HEK293 (cell line): Measurements from ENCODE around the gene STIM2.

Experiments used
- CTCF ChIA-PET: fragments of 350-600 bp; formaldehyde crosslinking; extraction: SDS; loops from one replicate; lab custom pipeline; 2021; ENCODE audit warnings: antibody characterized with exemption; lab: Yijun Ruan, JAX
- POLR2A ChIA-PET: fragments of 300-600 bp; formaldehyde crosslinking; extraction: SDS; loops from one replicate; lab custom pipeline; 2020; ENCODE audit warnings: antibody characterized with exemption, inconsistent platforms; lab: Yijun Ruan, JAX
- H3K27ac ChIP-seq: fragments of 200-500 bp; sonication (Bioruptor generic); 2 replicates; pipeline ENCODE4 v1.5.1; 2014; ENCODE audit warnings: low read depth, low read length, control low read depth, inconsistent platforms; ENCODE audit errors: extremely low read depth
- H3K36me3 ChIP-seq, 2 experiments: fragments of 200-500 bp in 1 of 2; sonication (Bioruptor generic) in 1 of 2; 1 replicate in 1 of 2; 2 replicates in 1 of 2; pipeline ENCODE4 v1.5.1; 2014 to 2017; ENCODE audit warnings: inconsistent platforms in 2 of 2, low read length in 2 of 2; ENCODE audit not compliant: control insufficient read depth in 2 of 2, insufficient read depth in 1 of 2
- H3K4me1 ChIP-seq: fragments of 200-500 bp; sonication (Bioruptor generic); 2 replicates; pipeline ENCODE4 v1.5.1; 2014; ENCODE audit warnings: mild to moderate bottlenecking, low read length, inconsistent platforms; ENCODE audit not compliant: control insufficient read depth, insufficient read depth
- H3K4me3 ChIP-seq: 2 replicates; pipeline ENCODE4 v1.5.1; 2011; ENCODE audit warnings: low read depth, mild to moderate bottlenecking, control low read depth, low read length, moderate library complexity
- H3K9me3 ChIP-seq: fragments of 200-500 bp; sonication (Bioruptor generic); 2 replicates; pipeline ENCODE4 v1.5.1; 2014; ENCODE audit warnings: low read depth, low read length, inconsistent platforms; ENCODE audit not compliant: control insufficient read depth, insufficient read depth
- MZF1 ChIP-seq: fragments of 450-650 bp; formaldehyde crosslinking; IDR thresholded peaks from 2 replicates; pipeline ENCODE4 v1.5.1; 2017; ENCODE audit warnings: missing biosample characterization, missing genetic modification characterization, borderline replicate concordance
- SP7 ChIP-seq: fragments of 450-650 bp; formaldehyde crosslinking; IDR thresholded peaks from 2 replicates; pipeline ENCODE4 v1.5.1; 2016; ENCODE audit warnings: missing biosample characterization, missing genetic modification characterization
- YY1 ChIP-seq: fragments of 450-650 bp; formaldehyde crosslinking; IDR thresholded peaks from 2 replicates; pipeline ENCODE4 v1.5.1; 2018; ENCODE audit warnings: missing biosample characterization, missing genetic modification characterization
- ZBTB48 ChIP-seq: fragments of 450-650 bp; formaldehyde crosslinking; IDR thresholded peaks from 2 replicates; pipeline ENCODE4 v1.5.1; 2016; ENCODE audit warnings: missing biosample characterization, missing genetic modification characterization
- ZBTB8A ChIP-seq: fragments of 450-650 bp; formaldehyde crosslinking; IDR thresholded peaks from 2 replicates; pipeline ENCODE4 v1.5.1; 2016; ENCODE audit warnings: missing biosample characterization, missing genetic modification characterization
- ZNF16 ChIP-seq: fragments of 450-650 bp; formaldehyde crosslinking; IDR thresholded peaks from 2 replicates; pipeline ENCODE4 v1.5.1; 2016; ENCODE audit warnings: low read depth, missing biosample characterization, missing genetic modification characterization
- ZNF561 ChIP-seq: fragments of 450-650 bp; IDR thresholded peaks from 2 replicates; pipeline ENCODE4 v1.5.1; 2018; ENCODE audit warnings: missing biosample characterization, missing genetic modification characterization, borderline replicate concordance
- ZNF571 ChIP-seq: fragments of 450-650 bp; formaldehyde crosslinking; IDR thresholded peaks from 2 replicates; pipeline ENCODE4 v1.5.0; 2017; ENCODE audit warnings: missing biosample characterization, missing genetic modification characterization
- TF ChIP-seq, protein P1 (sequence below): fragments of 450-650 bp; formaldehyde crosslinking; IDR thresholded peaks from 2 replicates; pipeline ENCODE4 v1.5.1; 2016; ENCODE audit warnings: missing biosample characterization, missing genetic modification characterization
- TF ChIP-seq, protein P2 (sequence below): fragments of 450-650 bp; formaldehyde crosslinking; IDR thresholded peaks from 2 replicates; pipeline ENCODE4 v1.5.1; 2016; ENCODE audit warnings: missing biosample characterization, missing genetic modification characterization

Gene STIM2

DNA sequence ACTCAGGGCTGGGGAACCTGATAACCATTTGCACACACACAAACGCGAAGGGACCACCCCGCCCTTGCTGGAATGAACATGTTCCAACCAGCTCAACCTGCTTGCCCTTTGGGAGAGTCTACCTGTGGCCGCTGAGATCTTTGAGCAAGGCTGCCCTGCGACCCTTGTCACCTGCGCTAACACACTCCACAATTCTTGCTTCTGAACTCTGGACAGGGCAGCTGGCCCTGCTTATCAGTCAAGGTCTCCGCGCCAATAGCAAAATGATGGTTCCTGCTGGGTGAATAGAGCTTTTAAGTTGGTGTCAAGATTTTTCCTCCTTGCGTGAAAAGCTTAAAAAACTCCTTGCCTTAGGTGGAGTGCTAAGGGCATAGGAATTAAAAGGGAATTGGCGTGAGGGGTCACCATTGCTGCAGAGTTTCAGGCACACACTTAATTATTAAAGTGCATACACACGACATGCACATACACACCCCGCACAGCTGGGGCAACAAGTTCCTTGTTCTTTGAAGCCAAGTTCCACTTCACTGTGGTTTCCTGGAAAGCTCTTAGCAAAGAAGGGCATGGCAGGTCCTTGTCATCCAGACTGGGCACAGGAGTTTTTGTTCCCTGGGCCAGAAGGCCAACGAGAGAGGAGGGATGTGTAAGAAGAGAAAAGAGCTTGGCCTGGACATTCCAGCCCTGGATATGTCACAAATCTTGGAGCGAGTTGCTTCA, 207.7 kb downstream of the STIM2 start:
- ChIA-PET POLR2A (no interaction called here), CTCF (interaction anchor here (0.5 kb wide), 1 partner anchor 111 kb away, joined by 4 read pairs; no protein-coding TSS in a partner anchor)
- TF ChIP-seq SP7: no peak
- TF ChIP-seq, protein P1, sequence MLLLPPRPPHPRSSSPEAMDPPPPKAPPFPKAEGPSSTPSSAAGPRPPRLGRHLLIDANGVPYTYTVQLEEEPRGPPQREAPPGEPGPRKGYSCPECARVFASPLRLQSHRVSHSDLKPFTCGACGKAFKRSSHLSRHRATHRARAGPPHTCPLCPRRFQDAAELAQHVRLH: no peak
- no peak for TF ChIP-seq YY1
- TF ChIP-seq ZNF16 (tag by site-specific recombination): no peak
- no peak for TF ChIP-seq ZBTB8A
- no peak for TF ChIP-seq ZNF571 (tag by site-specific recombination)
- TF ChIP-seq ZNF561 (tag by site-specific recombination): no peak
- TF ChIP-seq ZBTB48 (tag by site-specific recombination): no peak
- TF ChIP-seq, protein P2, sequence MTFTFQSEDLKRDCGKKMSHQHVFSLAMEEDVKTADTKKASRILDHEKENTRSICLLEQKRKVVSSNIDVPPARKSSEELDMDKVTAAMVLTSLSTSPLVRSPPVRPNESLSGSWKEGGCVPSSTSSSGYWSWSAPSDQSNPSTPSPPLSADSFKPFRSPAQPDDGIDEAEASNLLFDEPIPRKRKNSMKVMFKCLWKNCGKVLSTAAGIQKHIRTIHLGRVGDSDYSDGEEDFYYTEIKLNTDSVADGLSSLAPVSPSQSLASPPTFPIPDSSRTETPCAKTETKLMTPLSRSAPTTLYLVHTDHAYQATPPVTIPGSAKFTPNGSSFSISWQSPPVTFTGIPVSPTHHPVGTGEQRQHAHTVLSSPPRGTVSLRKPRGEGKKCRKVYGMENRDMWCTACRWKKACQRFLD (tag by site-specific recombination): no peak
- no peak for TF ChIP-seq MZF1 (tag by site-specific recombination)

More for the DNA sequence above, 207.7 kb downstream of the STIM2 start:
- Histone ChIP-seq H3K36me3 (no peaks in the 10 kb centered on the region), H3K27ac (no peak overlapping the region), H3K4me1 (no peaks in the 10 kb centered on the region), H3K9me3 (no peaks in the 10 kb centered on the region), H3K4me3 (no peak overlapping the region)
